ENCODE data around the gene RNASE2. TPM values are rescaled to one million over a fixed set of nuclear protein-coding genes. Genes with fewer than 3 reads are reported as not detected.
"Not testable (repeated sequence)": the region's sequence is repeated elsewhere in the genome, so short reads cannot be mapped to it uniquely, and the experiment has no call there.

The RNASE2 gene
- total RNA-seq, 1 donor from 2014 or later: not detected

- H3K27me3 ChIP-seq (ENCODE audit: control insufficient read depth, insufficient read depth, low read length): no peaks in the 10 kb centered on the region
- H3K4me3 ChIP-seq (ENCODE audit: low read depth, low read length): no peak overlapping the region
- no peak for TF ChIP-seq CTCF (IDR thresholded peaks at IDR 0.05; ENCODE audit: insufficient read depth, low read length, poor library complexity, severe bottlenecking)
- DNase-seq (ENCODE audit: low read depth): no peak
- H3K36me3 ChIP-seq (ENCODE audit: control insufficient read depth, insufficient read depth, low read length): no peaks in the 10 kb centered on the region
Measured at GRCh38 chr14:20982646-20983369, 27.5 kb downstream of the RNASE2 start.

- H3K4me3 ChIP-seq (ENCODE audit: low read depth, low read length); DNase-seq (ENCODE audit: low read depth); H3K27me3 ChIP-seq (ENCODE audit: control insufficient read depth, insufficient read depth, low read length); H3K36me3 ChIP-seq (ENCODE audit: control insufficient read depth, insufficient read depth, low read length): not testable (repeated sequence)
Measured at GRCh38 chr14:20985650-20986049, 30.4 kb downstream of the RNASE2 start.

GRCh38 chr14:20986811-20987210 is 31.5 kb downstream of the RNASE2 start:
- no peak for TF ChIP-seq CTCF (IDR thresholded peaks at IDR 0.05; ENCODE audit: insufficient read depth, low read length, poor library complexity, severe bottlenecking)
- H3K36me3 ChIP-seq (ENCODE audit: control insufficient read depth, insufficient read depth, low read length): peaks cover under 1% of the 10 kb centered on the region
- no peak overlapping the region for H3K4me3 ChIP-seq (ENCODE audit: low read depth, low read length)
- no peaks in the 10 kb centered on the region for H3K27me3 ChIP-seq (ENCODE audit: control insufficient read depth, insufficient read depth, low read length)
- peak; percentile 92 for DNase-seq (ENCODE audit: low read depth)

GRCh38 chr14:20988717-20989470 is 33.6 kb downstream of the RNASE2 start:
- peaks cover 3% of the 10 kb centered on the region for H3K36me3 ChIP-seq (ENCODE audit: control insufficient read depth, insufficient read depth, low read length)
- peak overlapping the region; percentile 11 for H3K4me3 ChIP-seq (ENCODE audit: low read depth, low read length)
- no peak for DNase-seq (ENCODE audit: low read depth)
- H3K27me3 ChIP-seq (ENCODE audit: control insufficient read depth, insufficient read depth, low read length): no peaks in the 10 kb centered on the region
- no peak for TF ChIP-seq CTCF (IDR thresholded peaks at IDR 0.05; ENCODE audit: insufficient read depth, low read length, poor library complexity, severe bottlenecking)

GRCh38 chr14:20989471-20989786 is 34.1 kb downstream of the RNASE2 start:
- Histone ChIP-seq H3K36me3 (ENCODE audit: control insufficient read depth, insufficient read depth, low read length) (peaks cover 3% of the 10 kb centered on the region), H3K27me3 (ENCODE audit: control insufficient read depth, insufficient read depth, low read length) (no peaks in the 10 kb centered on the region), H3K4me3 (ENCODE audit: low read depth, low read length) (peak overlapping the region; percentile 11)
- no peak for DNase-seq (ENCODE audit: low read depth)
- no peak for TF ChIP-seq CTCF (IDR thresholded peaks at IDR 0.05; ENCODE audit: insufficient read depth, low read length, poor library complexity, severe bottlenecking)

- TF ChIP-seq CTCF (IDR thresholded peaks at IDR 0.05; ENCODE audit: insufficient read depth, low read length, poor library complexity, severe bottlenecking): peak; percentile 67
- H3K27me3 ChIP-seq (ENCODE audit: control insufficient read depth, insufficient read depth, low read length): no peaks in the 10 kb centered on the region
- peak; percentile 92 for DNase-seq (ENCODE audit: low read depth)
- H3K36me3 ChIP-seq (ENCODE audit: control insufficient read depth, insufficient read depth, low read length): peaks cover 3% of the 10 kb centered on the region
- peak within 1 kb of the TSS; percentile 79 for H3K4me3 ChIP-seq (ENCODE audit: low read depth, low read length)
Measured at GRCh38 chr14:20989787-20990600, 34.7 kb downstream of the RNASE2 start, which contains the start of gene METTL17. TSS of gene METTL17 (plus strand) at chr14:20989980. CDS start at chr14:20990003, 23 bp downstream.

All from kidney epithelial cell (primary cell).